Measurements from ENCODE around the gene ABR.
"Not testable (repeated sequence)": the region's sequence is repeated elsewhere in the genome, so short reads cannot be mapped to it uniquely, and the experiment has no call there.

ABR gene

DNA sequence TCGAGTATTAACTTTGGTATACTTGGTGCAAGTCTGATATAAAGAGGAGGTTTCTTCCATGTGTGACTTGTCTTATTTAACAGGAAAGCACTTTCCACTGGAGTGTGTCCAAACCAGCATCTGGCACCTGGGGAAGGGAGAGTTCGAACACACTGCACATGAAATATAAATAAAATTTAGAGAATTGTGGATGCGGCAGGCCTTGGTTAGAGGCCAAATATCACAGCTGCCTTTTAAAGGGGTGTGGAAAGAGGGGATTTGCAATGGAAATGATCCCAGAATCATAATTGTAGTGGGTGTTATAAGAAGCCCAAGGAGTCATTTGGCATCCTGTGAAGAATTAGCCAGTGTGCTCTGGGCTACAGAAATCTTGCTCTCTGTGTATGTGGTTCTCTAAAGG is 195.9 kb downstream of the ABR start:
- DNase-seq (ENCODE audit: low spot score): no peak

DNA sequence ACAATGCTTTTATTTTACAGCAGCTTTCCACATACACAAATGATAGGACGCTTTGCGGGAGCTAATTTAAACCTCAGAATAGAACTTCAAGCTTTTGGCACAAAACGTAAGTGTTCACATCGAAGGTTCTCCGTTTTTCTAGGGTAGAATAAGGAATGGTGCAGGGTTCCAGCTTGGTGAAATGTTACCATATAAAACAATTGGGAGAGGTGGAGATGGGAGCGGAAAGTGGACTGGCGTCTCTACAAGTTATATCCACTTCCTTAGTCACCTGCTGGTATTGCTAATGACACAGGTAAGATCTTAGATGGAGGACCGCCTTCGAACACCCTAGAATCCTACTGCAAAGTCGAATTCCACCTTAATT is 198.5 kb downstream of the ABR start:
- no peak for DNase-seq (ENCODE audit: low spot score)

DNA sequence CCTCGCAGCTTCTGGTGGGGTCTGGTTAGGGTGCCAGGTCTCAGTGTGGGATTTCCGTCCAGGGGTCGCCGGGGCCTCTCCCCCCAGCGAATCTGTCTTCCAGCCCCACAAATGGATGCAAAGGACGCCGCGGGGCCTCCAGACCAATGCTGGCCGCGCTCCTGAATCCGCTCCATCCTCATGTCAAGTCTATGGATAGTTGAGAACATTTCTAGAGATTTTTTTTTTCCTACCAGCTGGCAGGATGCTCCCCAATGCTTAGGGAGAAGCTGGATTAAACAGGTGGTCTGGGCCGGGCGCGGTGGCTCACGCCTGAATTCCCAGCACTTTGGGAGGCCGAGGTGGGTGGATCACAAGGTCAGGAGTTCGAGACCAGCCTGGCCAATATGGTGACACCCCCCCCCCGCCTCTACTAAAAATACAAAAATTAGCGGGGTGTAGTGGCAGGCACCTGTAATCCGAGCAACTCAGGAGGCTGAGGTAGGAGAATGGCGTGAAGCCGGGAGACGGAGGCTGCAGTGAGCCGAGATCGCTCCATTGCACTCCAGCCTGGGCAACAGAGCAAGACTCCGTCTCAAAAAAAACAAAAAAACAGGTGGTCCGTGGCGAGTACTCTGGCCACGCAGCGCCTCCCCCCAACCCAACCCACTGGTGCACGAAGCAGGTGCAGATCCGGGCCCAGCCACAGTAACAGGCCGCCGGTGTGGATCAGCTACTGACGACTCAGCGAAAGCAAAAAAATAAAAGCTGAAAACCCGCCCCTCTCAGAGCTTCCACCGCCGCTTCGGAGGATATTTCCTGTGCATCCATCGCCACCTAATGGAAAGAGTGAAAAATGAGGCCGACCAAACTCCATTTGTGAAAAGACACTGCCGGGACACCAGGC is 199.1 kb downstream of the ABR start:
- peak; percentile 82 for DNase-seq (ENCODE audit: low spot score)

DNA sequence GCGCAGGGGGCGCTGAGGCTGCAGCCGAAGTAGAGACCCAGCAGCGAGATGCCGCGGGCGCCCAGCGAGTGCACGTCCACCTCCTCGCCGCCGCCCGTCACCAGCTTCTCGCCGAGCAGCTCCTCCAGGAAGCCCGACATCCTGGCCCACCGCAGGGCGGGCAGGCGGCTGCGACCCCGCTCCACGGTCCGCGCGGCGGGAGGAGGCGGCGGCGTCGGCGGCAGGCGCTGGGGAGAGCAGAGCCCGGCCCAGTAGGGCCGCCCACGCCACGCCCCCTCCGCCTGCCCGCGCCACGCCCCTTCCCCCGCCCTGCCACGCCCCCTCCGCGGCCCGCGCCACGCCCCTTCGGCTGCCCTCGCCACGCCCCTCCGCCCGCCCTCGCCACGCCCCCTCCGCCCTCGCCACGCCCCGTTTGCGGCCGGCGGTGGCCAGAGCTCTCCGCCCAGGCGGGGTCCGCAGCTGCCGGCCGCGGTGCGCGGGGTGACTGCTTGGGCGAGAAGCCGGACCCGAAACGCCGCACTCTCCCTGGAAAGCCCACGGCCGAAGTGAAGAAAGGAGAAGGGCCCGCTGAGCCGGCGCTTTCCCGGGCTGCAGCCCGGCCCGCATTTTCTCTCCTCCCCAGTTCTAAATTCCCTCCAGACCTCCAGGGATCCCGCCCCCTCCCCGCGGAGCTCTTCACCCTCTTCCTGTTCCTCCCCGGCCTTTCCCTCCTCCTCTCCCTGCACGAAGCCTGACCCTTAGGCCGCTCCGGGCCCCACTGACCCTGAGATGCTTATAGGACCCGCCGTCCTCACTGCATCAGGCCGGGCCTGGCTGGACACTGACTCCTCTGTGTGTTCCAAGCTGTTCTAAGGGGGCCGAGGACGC is 200.0 kb downstream of the ABR start, which contains the start of gene NXN:
Gene NXN, minus strand, starts transcription at position 238 of the 867 bp plus-strand sequence.
- peak; percentile 98 for DNase-seq (ENCODE audit: low spot score)

DNA sequence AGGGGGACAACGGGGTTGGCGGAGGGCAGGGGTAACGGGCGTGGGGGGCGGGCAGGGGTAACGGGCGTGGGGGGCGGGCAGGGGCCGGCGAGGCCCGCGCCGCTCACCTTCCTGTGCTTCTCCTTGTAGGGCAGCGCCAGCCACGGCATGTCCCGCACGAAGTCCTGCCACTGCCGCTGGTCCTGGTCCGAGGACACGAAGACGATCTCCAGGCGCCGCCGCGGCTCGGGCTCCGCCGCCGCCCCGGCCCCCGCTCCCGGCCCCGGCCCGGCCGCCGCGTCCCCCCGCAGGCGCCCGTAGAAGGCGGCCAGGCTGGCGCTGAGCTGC is 200.6 kb downstream of the ABR start:
- DNase-seq (ENCODE audit: low spot score): no peak

DNA sequence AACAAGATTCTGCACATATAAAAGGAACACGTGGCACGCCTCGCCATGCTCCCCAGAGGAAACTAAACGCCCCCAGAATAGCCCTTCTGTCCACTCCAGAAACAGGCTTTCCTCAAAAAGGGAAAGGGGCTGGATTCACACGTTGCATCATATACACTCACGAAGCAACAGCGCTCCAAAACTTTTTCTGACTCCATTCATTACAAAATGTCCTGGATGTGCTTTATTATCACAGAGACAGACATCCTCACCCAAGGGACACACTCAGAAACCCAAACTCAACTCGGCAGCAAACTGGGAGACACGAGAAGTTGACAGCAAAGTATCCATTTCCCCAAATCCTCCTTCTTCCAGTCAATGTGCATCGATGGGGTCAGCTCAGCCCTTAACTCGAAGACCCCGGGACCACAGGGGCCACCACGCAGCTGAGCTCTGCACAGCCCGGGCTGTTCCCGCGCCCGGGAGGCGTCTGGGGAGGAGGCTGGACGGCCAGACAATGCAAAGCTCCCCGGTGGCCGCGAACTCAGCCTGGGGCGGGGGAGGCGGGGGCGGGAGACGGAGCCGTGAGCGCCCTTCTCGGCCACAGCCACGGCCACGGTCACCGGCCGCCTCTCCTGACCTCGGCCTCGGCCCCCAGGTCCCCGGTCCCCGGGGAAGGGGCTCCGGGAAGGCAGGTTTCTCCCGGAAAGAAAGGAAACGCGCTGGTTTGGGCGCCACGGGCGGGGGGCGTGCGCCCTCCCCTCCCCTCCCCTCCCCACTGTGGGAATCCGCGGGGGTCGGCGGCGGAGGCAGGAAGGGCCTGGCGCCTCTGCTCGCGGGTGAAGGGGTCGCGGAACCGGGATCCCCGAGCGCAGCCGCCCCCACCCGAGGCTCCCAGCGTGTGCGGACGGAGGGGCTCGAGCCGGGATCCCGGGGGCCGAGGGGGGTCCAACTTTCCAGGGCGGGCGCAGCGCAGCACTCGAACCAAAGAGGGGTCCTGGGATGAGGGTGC is 201.4 kb downstream of the ABR start:
- DNase-seq (ENCODE audit: low spot score): peak; percentile 56

DNA sequence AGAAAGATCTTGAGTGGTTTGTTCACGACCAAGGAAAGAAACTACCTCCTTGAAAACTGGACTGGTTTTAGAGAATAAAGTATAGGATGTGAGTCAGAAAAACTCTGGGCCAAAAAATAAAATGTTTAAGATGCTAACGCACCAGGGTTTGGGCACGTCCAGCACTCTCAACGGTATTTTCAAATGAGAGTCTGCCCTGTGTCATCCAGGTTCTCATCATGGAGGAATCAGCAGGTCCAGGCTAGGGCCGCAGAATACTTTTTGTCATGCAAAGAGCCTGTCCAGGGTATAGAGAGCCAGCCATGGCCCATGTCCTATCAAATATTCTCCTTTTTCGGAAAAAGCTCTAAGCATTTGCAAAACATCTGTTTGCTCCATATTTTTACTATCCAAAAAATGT is 202.6 kb downstream of the ABR start:
- DNase-seq (ENCODE audit: low spot score): no peak

DNA sequence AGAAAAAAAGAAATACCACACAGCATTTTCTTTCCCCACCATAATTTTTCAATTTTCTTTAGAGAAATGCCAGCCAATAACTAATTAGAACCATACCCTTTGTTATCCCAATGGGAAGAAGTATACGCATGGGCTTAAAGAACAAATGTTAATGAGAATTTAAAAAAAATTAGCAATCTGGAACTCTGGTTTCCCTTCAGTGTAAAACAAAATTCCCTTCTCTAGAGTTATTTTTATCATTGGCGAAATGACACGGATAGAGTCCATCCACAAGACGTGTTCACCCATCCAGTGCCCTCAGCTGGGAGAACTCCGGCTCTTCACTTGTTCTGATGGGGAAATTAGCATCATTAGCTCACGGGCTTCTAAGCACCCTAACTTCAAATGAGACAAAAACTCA is 203.5 kb downstream of the ABR start:
- no peak for DNase-seq (ENCODE audit: low spot score)

DNA sequence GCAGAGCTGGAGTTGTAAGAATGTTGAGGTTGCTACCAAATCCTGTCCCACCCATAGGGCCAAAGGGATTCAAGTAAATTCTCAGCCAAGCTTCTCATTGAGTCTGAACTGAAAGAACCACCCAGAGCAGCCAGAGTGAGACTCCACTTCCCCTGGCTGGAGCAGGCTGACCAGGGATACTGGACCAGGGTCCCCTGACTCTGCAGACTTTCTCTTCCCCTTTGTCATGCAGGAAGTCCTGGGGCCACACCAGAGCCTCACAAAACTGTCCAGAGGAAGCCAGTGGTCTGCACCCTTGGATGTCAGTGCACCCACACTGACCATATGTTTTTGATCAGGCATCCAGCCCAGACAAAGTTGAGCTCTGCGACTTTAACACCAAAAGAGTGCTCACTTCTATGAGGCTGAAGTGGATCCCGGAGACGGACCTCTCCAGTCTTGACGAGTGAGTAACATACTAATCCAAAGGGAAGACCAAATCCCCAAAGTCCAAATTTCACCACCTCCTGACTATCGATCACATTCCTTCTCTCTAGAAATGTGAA is 204.3 kb downstream of the ABR start:
- peak; percentile 40 for DNase-seq (ENCODE audit: low spot score)

DNA sequence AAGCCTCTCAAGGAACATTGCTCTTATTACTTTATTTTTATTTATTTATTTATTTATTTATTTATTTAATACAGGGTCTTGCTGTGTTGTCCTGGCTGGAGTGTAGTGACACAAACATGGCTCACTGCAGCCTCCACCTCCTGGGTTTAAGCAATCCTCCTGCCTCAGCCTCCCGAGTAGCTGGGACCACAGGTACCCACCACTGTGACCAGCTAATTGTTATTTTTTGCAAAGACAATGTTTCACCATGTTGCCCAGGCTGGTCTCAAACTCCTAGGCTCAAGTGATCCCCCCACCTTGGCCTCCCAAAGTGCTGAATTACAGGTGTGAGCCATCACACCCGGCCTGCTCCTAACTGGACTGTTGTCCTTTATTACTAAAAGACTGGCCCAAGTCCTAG is 205.0 kb downstream of the ABR start:
- not testable (repeated sequence) for DNase-seq (ENCODE audit: low spot score)

DNA sequence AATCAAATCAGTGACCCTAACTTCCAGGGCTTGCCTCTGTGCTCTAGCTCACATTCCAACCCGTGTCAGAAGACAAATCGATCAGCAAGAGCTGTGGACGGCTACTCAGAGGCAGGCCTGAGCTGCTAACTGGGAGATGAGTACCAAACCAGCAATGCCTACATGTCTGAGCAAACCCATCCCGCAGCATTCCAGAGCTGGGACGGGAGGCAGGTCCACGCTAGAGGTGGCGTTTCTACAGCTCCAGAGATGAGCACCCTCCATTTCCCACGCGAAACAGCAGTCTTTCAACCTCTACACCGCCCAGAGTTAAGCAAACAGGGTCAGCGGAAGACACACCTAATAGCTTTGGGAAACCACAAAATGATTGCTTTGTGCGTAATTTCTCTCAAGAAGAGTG is 206.7 kb downstream of the ABR start:
- no peak for DNase-seq (ENCODE audit: low spot score)

DNA sequence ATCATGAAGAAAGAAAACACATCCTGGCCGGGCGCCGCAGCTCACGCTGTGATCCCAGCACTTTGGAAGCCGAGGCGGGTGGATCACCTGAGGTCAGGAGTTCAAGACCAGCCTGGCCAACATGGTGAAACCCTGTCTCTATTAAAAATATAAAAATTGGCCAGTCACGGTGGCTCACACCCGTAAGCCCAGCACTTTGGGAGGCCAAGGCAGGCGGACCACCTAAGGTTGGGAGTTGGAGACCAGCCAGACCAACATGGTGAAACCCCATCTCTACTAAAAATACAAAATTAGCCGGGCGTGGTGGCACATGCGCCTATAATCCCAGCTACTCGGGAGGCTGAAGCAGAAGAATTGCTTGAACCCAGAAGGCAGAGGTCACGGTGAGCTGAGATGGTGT is 207.9 kb downstream of the ABR start:
- DNase-seq (ENCODE audit: low spot score): not testable (repeated sequence)

DNA sequence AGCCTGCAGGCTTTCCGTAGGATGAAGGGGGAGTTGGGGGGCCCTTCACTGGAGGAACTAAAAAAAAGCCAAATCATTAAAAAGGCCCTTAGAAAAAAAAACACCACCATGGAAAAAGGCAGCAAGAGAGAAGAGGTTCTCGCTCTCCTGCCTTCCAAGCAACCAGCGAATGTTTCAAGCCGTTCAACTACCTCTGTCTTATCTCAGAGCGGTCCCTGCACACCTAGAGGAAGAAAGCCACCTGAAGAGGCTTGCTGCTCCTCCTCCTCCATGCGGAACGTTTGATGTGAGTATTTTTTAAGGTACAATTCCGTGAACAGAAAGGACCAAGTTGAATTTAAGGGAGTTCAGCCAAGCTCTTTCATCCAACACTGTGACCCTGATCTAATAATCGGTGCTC is 209.4 kb downstream of the ABR start:
- no peak for DNase-seq (ENCODE audit: low spot score)

DNA sequence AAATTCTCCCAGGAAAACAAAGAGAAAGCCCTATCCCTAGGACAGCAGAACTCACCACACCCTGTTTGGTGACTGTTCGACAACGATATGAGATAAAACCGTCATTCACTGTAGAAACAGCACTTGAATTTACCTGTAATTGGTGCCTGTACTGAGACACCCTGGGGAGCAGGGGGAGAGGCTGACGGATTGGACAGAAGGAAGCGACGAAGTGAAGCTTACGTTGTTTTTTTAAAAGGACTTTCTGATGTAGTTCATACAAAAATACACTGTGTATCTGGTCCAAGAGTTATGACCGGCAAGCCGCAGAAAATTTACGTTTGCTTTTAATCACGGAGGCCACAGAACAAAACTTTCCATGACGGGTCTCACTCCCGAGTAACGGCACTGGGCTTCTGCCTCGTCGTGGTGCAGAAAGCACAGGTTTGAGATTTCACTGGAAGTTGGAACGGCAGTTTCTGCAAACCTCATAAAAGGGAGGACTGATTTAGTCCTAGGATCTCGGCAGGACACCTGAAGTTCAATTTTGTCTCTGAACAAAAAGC is 209.9 kb downstream of the ABR start:
- peak; percentile 47 for DNase-seq (ENCODE audit: low spot score)

DNA sequence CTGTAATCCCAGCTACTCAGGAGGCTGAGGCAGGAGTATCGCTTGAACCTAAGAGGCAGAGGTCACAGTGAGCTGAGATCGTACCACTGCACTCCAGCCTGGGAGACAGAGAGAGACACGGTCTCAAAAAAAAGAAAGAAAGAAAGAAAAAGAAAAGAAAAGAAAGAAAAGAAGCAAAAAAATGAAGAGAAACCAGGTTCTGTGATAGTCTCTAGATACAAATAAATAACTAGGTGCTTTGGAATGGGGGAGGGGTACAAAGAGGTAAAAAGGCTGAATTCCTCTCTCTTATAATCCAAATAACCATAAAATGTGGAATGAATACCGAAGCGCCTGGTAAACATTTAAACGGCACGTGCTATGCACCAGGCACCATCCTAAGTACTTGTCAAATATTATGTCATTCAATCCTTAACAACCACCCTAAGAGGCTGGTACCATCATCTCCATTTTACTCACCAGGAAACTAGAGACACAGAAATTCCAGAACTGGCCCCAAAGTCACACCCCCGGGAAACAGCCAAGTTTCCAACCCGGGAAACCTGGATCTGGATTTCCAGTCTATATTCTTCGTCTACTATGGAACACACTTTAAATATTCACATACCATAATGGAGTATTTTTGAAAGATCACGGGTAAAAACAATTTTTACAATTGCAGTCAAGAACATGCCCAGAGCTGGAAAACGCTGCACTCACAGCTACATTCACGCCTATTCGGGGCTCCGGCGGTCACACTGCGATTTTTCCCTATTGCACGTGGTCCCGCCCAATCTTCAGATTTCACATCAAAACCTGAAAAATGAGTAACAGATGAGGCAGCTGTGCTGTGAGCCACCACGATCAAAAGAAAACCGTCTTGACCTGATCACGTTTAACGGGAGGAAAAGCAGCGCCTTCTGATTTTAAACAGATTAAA is 210.7 kb downstream of the ABR start:
- peak; percentile 67 for DNase-seq (ENCODE audit: low spot score)

DNA sequence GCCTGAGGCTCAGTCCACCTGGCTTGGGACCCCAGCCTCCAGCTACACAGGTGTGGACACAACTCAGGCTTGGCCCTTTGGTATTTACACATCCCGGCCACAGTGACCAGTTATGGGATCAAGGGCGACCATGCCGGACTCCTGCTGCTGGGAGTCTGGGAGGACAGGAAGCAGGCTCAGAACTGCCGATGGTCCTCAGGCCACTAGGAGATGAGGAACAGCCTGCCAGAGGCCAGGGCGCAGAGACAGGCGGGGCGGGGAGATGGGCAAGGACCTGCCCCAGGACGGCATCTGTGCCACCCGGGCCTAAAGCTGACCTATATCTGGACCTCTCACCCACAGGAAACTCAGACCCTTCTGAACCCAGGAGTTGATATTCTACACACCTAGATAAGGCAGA is 212.7 kb downstream of the ABR start:
- DNase-seq (ENCODE audit: low spot score): no peak

DNA sequence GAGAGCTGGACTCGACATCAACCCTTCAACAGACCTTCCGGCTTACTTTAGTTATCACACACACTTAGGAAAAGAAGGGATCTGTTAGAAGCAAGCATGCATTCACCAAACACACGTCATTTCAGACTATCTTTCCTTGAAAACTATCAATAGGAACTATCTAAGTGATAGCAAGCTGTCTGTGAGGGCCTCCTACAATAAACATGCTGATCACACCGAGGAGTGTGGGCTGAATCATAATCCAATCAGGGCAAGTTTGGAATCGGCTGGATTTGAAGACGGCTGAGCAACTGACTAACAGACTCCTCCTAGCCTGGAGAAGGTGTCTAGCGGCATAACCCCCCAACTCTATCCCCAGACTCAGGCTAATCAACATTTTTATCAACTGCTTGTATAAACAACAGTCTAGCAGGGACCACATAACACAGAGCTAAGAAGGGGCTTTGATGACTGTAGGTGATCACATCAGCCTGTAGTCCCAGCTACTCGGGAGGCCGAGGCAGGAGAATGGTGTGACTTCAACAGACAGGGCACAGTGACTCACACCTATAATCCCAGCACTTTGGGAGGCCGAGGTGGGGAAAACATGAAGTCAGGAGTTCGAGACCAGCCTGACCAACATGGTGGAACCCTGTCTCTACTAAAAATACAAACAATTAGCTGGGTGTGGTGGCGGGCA is 214.3 kb downstream of the ABR start:
- no peak for DNase-seq (ENCODE audit: low spot score)

DNA sequence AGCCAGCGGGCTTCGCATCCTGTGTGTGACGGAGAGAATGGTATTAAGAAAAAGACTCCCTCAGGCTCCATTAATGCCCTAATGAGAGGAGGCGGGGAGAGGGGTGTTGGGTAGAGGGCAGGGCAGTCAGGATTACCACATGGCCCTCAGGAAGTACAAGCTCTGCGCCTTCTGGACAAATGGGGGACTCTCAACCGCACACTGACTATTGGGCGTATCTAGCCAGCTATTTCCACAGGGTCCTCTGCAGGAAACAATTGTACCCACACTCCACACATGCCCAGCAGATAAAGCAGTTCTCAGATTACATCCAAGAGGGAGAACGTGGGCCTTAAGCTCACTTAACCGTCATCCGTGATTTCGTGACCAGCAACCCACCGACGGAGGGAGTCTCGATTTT is 214.9 kb downstream of the ABR start:
- DNase-seq (ENCODE audit: low spot score): no peak

DNA sequence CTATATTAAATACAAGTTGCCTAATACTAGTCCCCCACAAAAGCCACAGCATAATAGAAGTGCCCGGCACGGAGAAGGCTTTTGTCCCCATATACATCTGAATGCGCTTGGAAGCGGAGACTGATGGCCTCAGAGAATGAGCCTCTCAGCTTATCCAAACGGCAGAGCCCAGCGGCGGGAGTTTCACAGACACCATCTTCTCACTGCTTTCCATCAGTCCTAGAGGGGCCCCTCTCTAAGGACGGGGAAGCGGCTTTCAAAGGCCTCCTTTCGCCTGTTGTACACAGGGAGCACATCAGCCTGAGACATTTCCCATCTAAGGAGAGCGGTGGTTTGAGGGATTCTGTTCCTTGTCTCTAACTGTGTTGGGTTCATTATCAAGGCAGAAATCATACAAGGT is 217.1 kb downstream of the ABR start:
- DNase-seq (ENCODE audit: low spot score): no peak

DNA sequence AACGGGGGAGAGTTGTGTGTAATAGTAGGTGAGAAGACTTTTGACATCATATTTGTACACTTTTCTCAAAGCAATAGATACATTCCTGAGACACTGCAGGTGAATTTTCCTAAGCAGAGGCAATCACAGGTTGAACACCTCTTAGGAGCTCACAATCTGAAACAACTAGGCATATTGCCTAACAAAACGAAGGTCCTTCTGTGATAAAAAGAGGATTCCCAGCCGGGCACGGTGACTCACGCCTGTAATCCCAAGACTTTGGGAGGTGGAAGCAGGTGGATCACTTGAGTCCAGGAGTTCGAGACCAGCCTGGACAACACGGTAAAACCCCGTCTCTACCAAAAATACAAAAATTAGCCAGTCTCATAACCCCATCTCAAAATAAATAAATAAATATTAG is 217.6 kb downstream of the ABR start:
- DNase-seq (ENCODE audit: low spot score): no peak

All from AG20443 (cell line).